H1 (cell line): ENCODE results near the gene COL5A1. TPM values are rescaled to one million over a fixed set of nuclear protein-coding genes. Genes with fewer than 3 reads are reported as not detected.
A peak's percentile ranks its signal among the peaks of the same experiment; 100 is the strongest.

Source experiments
- BCL11A ChIP-seq, 2 experiments: IDR thresholded peaks; one replicate each; pipeline ENCODE4 v1.6.1; 2011; ENCODE audit warnings: low read depth in 2 of 2, low read length in 2 of 2, mild to moderate bottlenecking in 2 of 2
- BRCA1 ChIP-seq: IDR thresholded peaks from 2 replicates; pipeline ENCODE4 v1.6.1; 2012; ENCODE audit warnings: low read depth, low read length, improper control_type of control experiment
- CBX5 ChIP-seq: fragments of 300-800, 300-1000 bp; sonication (generic); IDR thresholded peaks from 2 replicates; pipeline ENCODE4 v1.7.1; 2016; ENCODE audit warnings: antibody characterized with exemption, low read length, low read depth
- CHD1 ChIP-seq: IDR thresholded peaks from 2 replicates; pipeline ENCODE4 v1.6.1; 2012; ENCODE audit warnings: low read depth, low read length, improper control_type of control experiment
- CHD7 ChIP-seq: fragments of 300-600 bp; sonication (generic); IDR thresholded peaks from 2 replicates; pipeline ENCODE4 v1.7.1; 2012; ENCODE audit warnings: low read length, moderate library complexity, mild to moderate bottlenecking, inconsistent platforms; ENCODE audit not compliant: insufficient replicate concordance
- CTBP2 ChIP-seq: IDR thresholded peaks from 2 replicates; pipeline ENCODE4 v1.7.0; 2011; ENCODE audit warnings: borderline replicate concordance, mild to moderate bottlenecking, moderate library complexity, mixed read lengths, low read length; ENCODE audit not compliant: insufficient read depth, insufficient read length
- EGR1 ChIP-seq: IDR thresholded peaks from 2 replicates; pipeline ENCODE4 v1.6.1; 2011; ENCODE audit warnings: low read depth, low read length, borderline replicate concordance
- PHF8 ChIP-seq: fragments of 200-600 bp; sonication (generic); conservative IDR thresholded peaks from 2 replicates; pipeline ENCODE4 v1.7.1; 2012; ENCODE audit warnings: low read depth, mild to moderate bottlenecking, inconsistent platforms, low read length, moderate library complexity
- SIRT6 ChIP-seq: IDR thresholded peaks from one replicate; pipeline ENCODE4 v1.7.1; 2012; ENCODE audit warnings: low read length, inconsistent platforms
- TAF1 ChIP-seq: IDR thresholded peaks from 2 replicates; pipeline ENCODE4 v1.6.1; 2011; ENCODE audit warnings: mild to moderate bottlenecking, low read depth, low read length
- YY1 ChIP-seq: IDR thresholded peaks from 2 replicates; pipeline ENCODE4 v1.6.1; 2011; ENCODE audit warnings: low read depth, mild to moderate bottlenecking, low read length
- polyA plus RNA-seq, 7 experiments: library from polyadenylated mRNA; depleted of rRNA in 3 of 7; stranded (reverse) in 5 of 7; unstranded in 2 of 7; fragments of >200 nt in 5 of 7; fragments of 200-250 nt in 2 of 7; gene quantifications; 1 replicate in 5 of 7; 2 replicates in 1 of 7; 4 replicates in 1 of 7; pipeline versions ENCODE4 v1.2.1 to v1.2.3, GENCODE V29; 2011 to 2013; ENCODE audit warnings: missing spikeins in 2 of 7, mixed read lengths in 2 of 7
- total RNA-seq: library from RNA; stranded (reverse); fragmentation: NEBNext Ultra II Directional; extraction: Animal tissue kit (Norgen Biotek cat#: 25700); gene quantifications from 2 replicates; pipeline ENCODE4 v1.2.1, GENCODE V29; 2021

Gene COL5A1
- total and polyA plus RNA-seq, 2 of the 8 experiments (the other 6 are each of a cell fraction or from before 2014, with no cell fraction given): 3.8 to 12.0 TPM

DNA sequence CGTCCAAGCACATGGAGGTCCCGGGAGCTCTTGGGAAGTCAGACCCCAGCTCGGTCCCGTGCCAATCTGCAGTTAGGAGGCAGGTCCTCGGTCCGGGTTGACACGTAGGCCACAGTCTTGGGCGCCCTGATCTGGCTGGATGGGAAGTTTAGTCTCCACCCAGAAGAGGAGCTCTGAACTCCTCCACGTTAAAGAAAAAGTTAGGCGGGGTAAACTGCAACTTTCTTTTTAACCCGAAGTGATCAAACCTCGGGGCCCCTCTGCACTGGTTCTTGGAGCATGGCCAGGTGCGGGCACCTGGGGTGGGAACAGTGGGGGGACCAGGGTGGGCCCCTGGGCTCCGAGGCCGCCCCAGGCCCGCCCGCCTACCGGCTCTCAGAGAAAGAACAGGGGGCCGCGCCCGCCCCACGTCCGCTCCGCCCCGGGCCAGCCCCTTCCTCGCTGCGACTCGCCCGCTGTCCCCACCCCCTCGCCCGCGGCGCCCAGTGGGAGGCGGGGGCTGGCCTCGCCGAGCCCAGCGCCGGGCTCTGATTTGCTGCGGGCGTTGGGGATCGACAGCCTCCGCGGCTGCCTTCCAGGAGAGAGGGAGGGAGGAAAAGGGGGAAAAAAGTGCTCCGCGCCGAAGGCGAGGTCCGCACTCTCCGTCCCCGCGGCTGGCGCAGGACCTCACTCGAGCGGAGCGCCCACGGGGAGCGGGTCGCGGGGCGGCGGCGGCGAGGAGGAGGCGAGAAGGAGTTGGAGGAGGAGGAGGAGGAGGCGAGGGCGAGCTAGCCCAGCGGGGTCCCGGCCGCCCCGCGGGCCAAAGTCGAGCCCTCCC is at the start of gene COL5A1 (continued):
- TF ChIP-seq CHD7: no peak
- TF ChIP-seq CTBP2: no peak
- TF ChIP-seq YY1: no peak
- 0 out of 2 replicates have a peak, but pooled peaks have one; percentile 19 for TF ChIP-seq TAF1
- peak; percentile 9; the same call in 1 of the 2 replicates for TF ChIP-seq EGR1
- TF ChIP-seq PHF8: peak; percentile 28
- TF ChIP-seq BRCA1: no peak
- TF ChIP-seq CBX5: no peak
- TF ChIP-seq SIRT6: no peak
- TF ChIP-seq BCL11A (IDR thresholded peaks at IDR 0.05; ENCODE audit: low read depth in 2 of 2, low read length in 2 of 2): no peak
- no peak for TF ChIP-seq CHD1
